Upper lobe of left lung (tissue), 4 donors: ENCODE results near the gene PTPRR.

Source experiments
- POLR2A ChIP-seq, 4 donors: fragments of 450-650 bp; IDR thresholded peaks; one replicate each; pipeline ENCODE4 v1.5.1; 2016 to 2017; ENCODE audit warnings: antibody characterized with exemption in 4 of 4, mild to moderate bottlenecking in 2 of 4
- TF ChIP-seq, protein P1 (sequence below), 6 experiments: fragments of 450-650 bp in 4 of 6; fragments of 200-600 bp in 2 of 6; sonication (generic) in 2 of 6; IDR thresholded peaks; one replicate each; pipeline ENCODE4 v1.5.1; 2016 to 2019; ENCODE audit warnings: antibody characterized with exemption in 6 of 6

DNA sequence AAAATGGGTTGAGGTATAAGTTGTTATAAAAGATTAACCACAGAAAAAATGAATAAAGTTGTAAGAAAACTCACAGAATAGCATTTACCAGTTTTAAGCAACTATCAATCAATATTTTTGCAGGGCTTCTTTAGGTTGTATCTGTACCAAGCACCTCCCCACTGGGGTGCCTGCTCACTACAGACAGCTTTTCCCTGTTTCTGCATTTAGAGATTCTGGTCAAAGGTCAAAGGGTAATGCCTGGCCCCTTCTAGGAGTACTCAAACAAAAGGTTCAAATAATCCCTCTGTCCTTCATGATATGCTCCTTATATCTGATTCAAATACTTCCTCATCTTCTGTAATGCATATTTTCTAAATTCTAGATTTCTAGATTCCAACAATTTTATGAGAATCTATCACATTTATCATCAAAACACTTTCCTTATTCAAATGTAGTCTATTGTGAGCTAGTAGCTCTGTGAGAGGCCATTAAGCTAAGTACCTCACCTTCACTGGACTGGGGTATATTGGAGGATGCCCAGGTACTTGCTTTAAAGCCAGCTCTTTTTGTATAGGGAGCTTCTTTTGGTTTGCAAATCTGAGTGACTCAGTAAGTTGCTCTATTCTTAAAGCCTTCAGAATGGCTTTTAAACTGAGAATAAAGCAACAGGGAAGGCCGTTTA is 162.6 kb downstream of the PTPRR start:
- no peak for TF ChIP-seq POLR2A (IDR thresholded peaks at IDR 0.05)
- TF ChIP-seq, protein P1, sequence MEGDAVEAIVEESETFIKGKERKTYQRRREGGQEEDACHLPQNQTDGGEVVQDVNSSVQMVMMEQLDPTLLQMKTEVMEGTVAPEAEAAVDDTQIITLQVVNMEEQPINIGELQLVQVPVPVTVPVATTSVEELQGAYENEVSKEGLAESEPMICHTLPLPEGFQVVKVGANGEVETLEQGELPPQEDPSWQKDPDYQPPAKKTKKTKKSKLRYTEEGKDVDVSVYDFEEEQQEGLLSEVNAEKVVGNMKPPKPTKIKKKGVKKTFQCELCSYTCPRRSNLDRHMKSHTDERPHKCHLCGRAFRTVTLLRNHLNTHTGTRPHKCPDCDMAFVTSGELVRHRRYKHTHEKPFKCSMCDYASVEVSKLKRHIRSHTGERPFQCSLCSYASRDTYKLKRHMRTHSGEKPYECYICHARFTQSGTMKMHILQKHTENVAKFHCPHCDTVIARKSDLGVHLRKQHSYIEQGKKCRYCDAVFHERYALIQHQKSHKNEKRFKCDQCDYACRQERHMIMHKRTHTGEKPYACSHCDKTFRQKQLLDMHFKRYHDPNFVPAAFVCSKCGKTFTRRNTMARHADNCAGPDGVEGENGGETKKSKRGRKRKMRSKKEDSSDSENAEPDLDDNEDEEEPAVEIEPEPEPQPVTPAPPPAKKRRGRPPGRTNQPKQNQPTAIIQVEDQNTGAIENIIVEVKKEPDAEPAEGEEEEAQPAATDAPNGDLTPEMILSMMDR (IDR thresholded peaks at IDR 0.05), result no peak
